DOHH2 (cell line): ENCODE data around the gene SLC22A16.

Experiments used
- H3F3A ChIP-seq: fragments of 200-600 bp; sonication (generic), shearing (Covaris generic); 2 replicates; pipeline ENCODE4 v1.6.0; 2016; ENCODE audit warnings: antibody characterized with exemption, mild to moderate bottlenecking; ENCODE audit not compliant: control insufficient read depth, insufficient read depth
- H3K27ac ChIP-seq: fragments of 200-600 bp; sonication (generic); 2 replicates; pipeline ENCODE4 v1.5.1; 2014; ENCODE audit warnings: low read depth, mild to moderate bottlenecking, low read length, moderate library complexity
- H3K27me3 ChIP-seq: fragments of 200-600 bp; sonication (generic); 2 replicates; pipeline ENCODE4 v1.6.1; 2014; ENCODE audit warnings: mild to moderate bottlenecking, low read length, mixed read lengths; ENCODE audit not compliant: control insufficient read depth
- H3K36me3 ChIP-seq: fragments of 200-600 bp; sonication (generic); 2 replicates; pipeline ENCODE4 v1.6.1; 2014; ENCODE audit warnings: mild to moderate bottlenecking, low read length, moderate library complexity, mixed read lengths; ENCODE audit not compliant: control insufficient read depth
- H3K4me1 ChIP-seq: fragments of 200-600 bp; sonication (generic); 2 replicates; pipeline ENCODE4 v1.6.1; 2014; ENCODE audit warnings: mild to moderate bottlenecking, low read length, mixed read lengths; ENCODE audit not compliant: control insufficient read depth
- H3K4me2 ChIP-seq: fragments of 200-600 bp; sonication (generic); 2 replicates; pipeline ENCODE4 v1.6.0; 2014; ENCODE audit warnings: mild to moderate bottlenecking, low read length, moderate library complexity
- H3K4me3 ChIP-seq: fragments of 200-600 bp; sonication (generic); 2 replicates; pipeline ENCODE4 v1.5.1; 2014; ENCODE audit warnings: mild to moderate bottlenecking, low read length, mixed read lengths
- H3K79me2 ChIP-seq: fragments of 200-600 bp; sonication (generic); 2 replicates; pipeline ENCODE4 v1.6.1; 2014; ENCODE audit warnings: mild to moderate bottlenecking, low read length, mixed read lengths; ENCODE audit not compliant: control insufficient read depth
- H3K9me2 ChIP-seq: fragments of 200-600 bp; sonication (generic); replicated peaks from 2 replicates; pipeline ENCODE4 v1.6.1; 2014; ENCODE audit warnings: mild to moderate bottlenecking, low read length, mixed read lengths; ENCODE audit not compliant: control insufficient read depth
- H3K9me3 ChIP-seq: fragments of 200-600 bp; sonication (generic); 2 replicates; pipeline ENCODE4 v1.6.1; 2014; ENCODE audit warnings: antibody characterized with exemption, low read length, mixed read lengths; ENCODE audit not compliant: control insufficient read depth, insufficient read depth
- H4K20me1 ChIP-seq: fragments of 200-600 bp; sonication (generic); 2 replicates; pipeline ENCODE4 v1.6.0; 2014; ENCODE audit warnings: low read depth, mild to moderate bottlenecking, antibody characterized with exemption, low read length, moderate library complexity; ENCODE audit not compliant: control insufficient read depth, insufficient read depth
- CTCF ChIP-seq: fragments of 200-600 bp; sonication (generic); IDR thresholded peaks from one replicate; pipeline ENCODE4 v1.5.1; 2014; ENCODE audit warnings: antibody characterized with exemption, mild to moderate bottlenecking, low read depth, low read length; ENCODE audit not compliant: poor library complexity, severe bottlenecking
- EZH2phosphoT487 ChIP-seq: fragments of 200-600 bp; sonication (generic); IDR thresholded peaks from 2 replicates; pipeline ENCODE4 v1.6.1; 2017; ENCODE audit warnings: borderline replicate concordance, mild to moderate bottlenecking, antibody characterized with exemption, low read length, moderate library complexity, mixed read lengths

Gene SLC22A16

GRCh38 chr6:110404607-110405006, 71.8 kb downstream of the SLC22A16 start:
- Histone ChIP-seq H3K9me2 (no peaks in the 10 kb centered on the region), H3K4me1 (no peaks in the 10 kb centered on the region), H3K79me2 (no peaks in the 10 kb centered on the region), H4K20me1 (no peaks in the 10 kb centered on the region), H3K9me3 (no peaks in the 10 kb centered on the region), H3K36me3 (no peaks in the 10 kb centered on the region), H3F3A (no peaks in the 10 kb centered on the region), H3K27ac (no peak overlapping the region), H3K27me3 (peaks cover 13% of the 10 kb centered on the region; the same call in 1 of the 2 replicates), H3K4me3 (no peak overlapping the region), H3K4me2 (no peak overlapping the region)
- TF ChIP-seq EZH2phosphoT487 (no peak), CTCF (no peak)

GRCh38 chr6:110401585-110402176, 74.7 kb downstream of the SLC22A16 start:
- Histone ChIP-seq H4K20me1 (no peaks in the 10 kb centered on the region), H3K4me2 (no peak overlapping the region), H3K27me3 (peaks cover 8% of the 10 kb centered on the region; the same call in 1 of the 2 replicates), H3K9me3 (no peaks in the 10 kb centered on the region), H3K27ac (no peak overlapping the region), H3K79me2 (no peaks in the 10 kb centered on the region), H3K9me2 (no peaks in the 10 kb centered on the region), H3F3A (no peaks in the 10 kb centered on the region), H3K36me3 (no peaks in the 10 kb centered on the region), H3K4me3 (no peak overlapping the region), H3K4me1 (no peaks in the 10 kb centered on the region)
- TF ChIP-seq EZH2phosphoT487 (no peak), CTCF (no peak)

- peaks cover 8% of the 10 kb centered on the region; the same call in 1 of the 2 replicates for H3K27me3 ChIP-seq
- H3K9me2 ChIP-seq: no peaks in the 10 kb centered on the region
- H3K4me1 ChIP-seq: no peaks in the 10 kb centered on the region
- no peaks in the 10 kb centered on the region for H3K36me3 ChIP-seq
- no peaks in the 10 kb centered on the region for H4K20me1 ChIP-seq
- no peak overlapping the region for H3K27ac ChIP-seq
- no peaks in the 10 kb centered on the region for H3K79me2 ChIP-seq
- TF ChIP-seq EZH2phosphoT487 (no peak), CTCF (no peak)
- no peaks in the 10 kb centered on the region for H3K9me3 ChIP-seq
- H3F3A ChIP-seq: no peaks in the 10 kb centered on the region
- no peak overlapping the region for H3K4me3 ChIP-seq
- no peak overlapping the region for H3K4me2 ChIP-seq
Observed at GRCh38 chr6:110400208-110400607, 76.2 kb downstream of the SLC22A16 start.
